Measurements from ENCODE around the gene NOXRED1. TPM values are rescaled to one million over a fixed set of nuclear protein-coding genes. Genes with fewer than 3 reads are reported as not detected.

The NOXRED1 gene
- total and polyA plus RNA-seq, 10 of the 15 experiments (the other 5 are each of a cell fraction or from before 2014, with no cell fraction given), result 0.06 to 0.62 (median 0.14) TPM

GRCh38 chr14:77359626-77360025 lies 63.7 kb downstream of the NOXRED1 start:
- no peak for TF ChIP-seq YBX1 (IDR thresholded peaks at IDR 0.05)
- no peak for TF ChIP-seq JUNB (IDR thresholded peaks at IDR 0.05)
- no peak for TF ChIP-seq TBL1XR1 (IDR thresholded peaks at IDR 0.05; ENCODE audit: low read depth, low read length)
- WGBS (ENCODE audit: insufficient coverage, insufficient replicate concordance, low lambda C conversion rate, missing lambda C conversion rate), result 45% methylated on average over 1 of the region's 1 CpG
- BruUV-seq (replicated peaks), result TSS peak; percentile 12
- ChIA-PET RAD21 (ENCODE audit: unreplicated experiment) (no interaction called here), POLR2A (interaction anchor here (0.9 kb wide), 1 partner anchor 12 kb away, joined by 3 read pairs; no protein-coding TSS in a partner anchor), SMC1A (ENCODE audit: uncharacterized antibody, unreplicated experiment) (interaction anchor here (1.1 to 1.4 kb wide), 3 partner anchors 12 to 44 kb away, joined by 3 to 5 read pairs (median 4); no protein-coding TSS in a partner anchor), CTCF (interaction anchor here (0.7 to 1.0 kb wide), 2 partner anchors 12 to 15 kb away, joined by 3 to 4 read pairs; no protein-coding TSS in a partner anchor)
- Histone ChIP-seq H3K4me3 (no peak overlapping the region), H3K9me3 (replicated peaks; ENCODE audit: control insufficient read depth, insufficient read depth, low read length) (no peaks in the 10 kb centered on the region; the same call in 1 of the 3 replicates), H3K27me3 (replicated peaks in 1 of 2; ENCODE audit: control insufficient read depth in 2 of 2, insufficient read depth in 2 of 2, low read length in 1 of 2) (no peaks in the 10 kb centered on the region), H3K36me3 (ENCODE audit: control insufficient read depth in 2 of 2, insufficient read depth in 2 of 2, low read length in 1 of 2) (no peaks in the 10 kb centered on the region), H3K79me2 (ENCODE audit: control insufficient read depth, insufficient read depth, low read length) (peaks cover 7% of the 10 kb centered on the region), H2AFZ (ENCODE audit: control insufficient read depth, low read depth, low read length) (no peak overlapping the region), H3K27ac (ENCODE audit: control insufficient read depth, insufficient read depth) (no peak overlapping the region), H3K4me1 (ENCODE audit: control insufficient read depth, insufficient read depth, low read length) (peaks cover 5% of the 10 kb centered on the region; the same call in 1 of the 2 replicates), H3K4me2 (ENCODE audit: control insufficient read depth, insufficient read depth) (no peak overlapping the region), H3K9ac (ENCODE audit: control insufficient read depth, insufficient read depth, low read length) (no peak overlapping the region), H4K20me1 (ENCODE audit: control insufficient read depth, insufficient read depth) (no peaks in the 10 kb centered on the region)
- in situ Hi-C loops (cut with MboI), result no loop called here
- no peak for ATAC-seq
- intact Hi-C loops (cut with micrococcal nuclease; ENCODE audit: unreplicated experiment), result no loop called here
- DNase-seq (ENCODE audit: low read depth, low spot score), result no peak
- FAIRE-seq, result no peak

DNA sequence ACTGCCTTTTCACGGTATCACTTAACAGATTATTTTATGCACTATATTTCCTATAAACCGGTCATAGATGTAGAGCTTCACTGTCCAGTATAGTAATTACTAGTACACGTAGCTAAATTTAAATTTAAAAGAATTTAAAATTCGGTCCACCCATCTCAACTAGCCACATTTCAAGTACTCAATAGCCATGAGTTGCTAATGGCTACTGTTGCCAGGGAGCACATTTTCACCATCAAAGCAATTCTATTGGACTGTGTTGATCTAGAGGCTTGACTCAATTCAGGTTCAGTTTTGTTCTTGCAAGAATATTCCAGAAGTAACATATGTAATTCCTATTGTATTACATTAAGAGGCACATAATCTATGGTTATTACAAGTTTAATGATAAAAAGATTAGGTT lies 66.4 kb downstream of the NOXRED1 start:
- Histone ChIP-seq H3K36me3 (ENCODE audit: control insufficient read depth in 2 of 2, insufficient read depth in 2 of 2, low read length in 1 of 2) (no peaks in the 10 kb centered on the region), H3K9ac (ENCODE audit: control insufficient read depth, insufficient read depth, low read length) (no peak overlapping the region), H3K4me3 (no peak overlapping the region), H3K4me2 (ENCODE audit: control insufficient read depth, insufficient read depth) (no peak overlapping the region), H4K20me1 (ENCODE audit: control insufficient read depth, insufficient read depth) (no peaks in the 10 kb centered on the region), H3K79me2 (ENCODE audit: control insufficient read depth, insufficient read depth, low read length) (peaks cover 1% of the 10 kb centered on the region), H3K27ac (ENCODE audit: control insufficient read depth, insufficient read depth) (no peak overlapping the region), H3K27me3 (replicated peaks in 1 of 2; ENCODE audit: control insufficient read depth in 2 of 2, insufficient read depth in 2 of 2, low read length in 1 of 2) (no peaks in the 10 kb centered on the region), H3K9me3 (replicated peaks; ENCODE audit: control insufficient read depth, insufficient read depth, low read length) (no peaks in the 10 kb centered on the region; the same call in 2 of the 3 replicates), H2AFZ (ENCODE audit: control insufficient read depth, low read depth, low read length) (no peak overlapping the region), H3K4me1 (ENCODE audit: control insufficient read depth, insufficient read depth, low read length) (peaks cover 5% of the 10 kb centered on the region; the same call in 1 of the 2 replicates)
- RAD21 ChIA-PET (ENCODE audit: unreplicated experiment), result interaction anchor here (1.0 kb wide), 1 partner anchor 8 kb away, joined by 3 read pairs; no protein-coding TSS in a partner anchor
- FAIRE-seq (no peak), DNase-seq (ENCODE audit: low read depth, low spot score) (no peak), ATAC-seq (no peak)
- POLR2A ChIA-PET, result interaction anchor here (1.3 kb wide), 1 partner anchor 8 kb away, joined by 4 read pairs; no protein-coding TSS in a partner anchor
- no TSS peak for BruUV-seq (replicated peaks)
- CTCF ChIA-PET, result interaction anchor here (1.1 to 2.1 kb wide), 2 partner anchors 34 to 41 kb away, joined by 3 to 13 read pairs; no protein-coding TSS in a partner anchor
- WGBS (ENCODE audit: insufficient coverage, insufficient replicate concordance, low lambda C conversion rate, missing lambda C conversion rate), result 87% methylated on average over 4 of the region's 4 CpGs
- in situ Hi-C loops (cut with MboI) (no loop called here), intact Hi-C loops (cut with micrococcal nuclease; ENCODE audit: unreplicated experiment) (no loop called here)
- SMC1A ChIA-PET (ENCODE audit: uncharacterized antibody, unreplicated experiment), result interaction anchor here (1.1 kb wide), 2 partner anchors 9 to 15 kb away, joined by 3 read pairs; no protein-coding TSS in a partner anchor
- TF ChIP-seq YY1 (IDR thresholded peaks at IDR 0.05; ENCODE audit: low read depth, low read length) (no peak), BRCA1 (IDR thresholded peaks at IDR 0.05; ENCODE audit: low read depth, low read length) (no peak), CHD1 (IDR thresholded peaks at IDR 0.05; ENCODE audit: low read depth, low read length) (no peak), TCF3 (IDR thresholded peaks at IDR 0.05; ENCODE audit: borderline replicate concordance, insufficient read depth, low read depth, low read length) (no peak), RUNX3 (IDR thresholded peaks at IDR 0.05; ENCODE audit: low read length) (no peak), NBN (IDR thresholded peaks at IDR 0.05) (no peak), NFXL1 (IDR thresholded peaks at IDR 0.05; ENCODE audit: borderline replicate concordance) (no peak), EGR1 (IDR thresholded peaks at IDR 0.05; ENCODE audit: borderline replicate concordance in 1 of 2, low read depth in 2 of 2, low read length in 2 of 2) (no peak), CHD4 (IDR thresholded peaks at IDR 0.05) (no peak), RCOR1 (conservative IDR thresholded peaks at IDR 0.05; ENCODE audit: low read depth, low read length) (no peak), CEBPZ (IDR thresholded peaks at IDR 0.05; ENCODE audit: low read depth, low read length) (no peak)

All from GM12878 (cell line).